Activated T-cell treated with anti-CD3 and anti-CD28 coated beads, Interleukin-2, amount 50 U/mL, for 1 hour (primary cell): ENCODE results near the gene IL17B.

Source experiments
- DNase-seq: peaks from one replicate; pipeline ENCODE4 v3.0.0-alpha.2; 2020

Gene IL17B

GRCh38 chr5:149379177-149379761 lies at the start of gene IL17B:
Gene IL17B, minus strand, starts transcription at chr5:149379292. Its CDS starts 67 bp downstream, at chr5:149379225.
- no peak for DNase-seq

DNA sequence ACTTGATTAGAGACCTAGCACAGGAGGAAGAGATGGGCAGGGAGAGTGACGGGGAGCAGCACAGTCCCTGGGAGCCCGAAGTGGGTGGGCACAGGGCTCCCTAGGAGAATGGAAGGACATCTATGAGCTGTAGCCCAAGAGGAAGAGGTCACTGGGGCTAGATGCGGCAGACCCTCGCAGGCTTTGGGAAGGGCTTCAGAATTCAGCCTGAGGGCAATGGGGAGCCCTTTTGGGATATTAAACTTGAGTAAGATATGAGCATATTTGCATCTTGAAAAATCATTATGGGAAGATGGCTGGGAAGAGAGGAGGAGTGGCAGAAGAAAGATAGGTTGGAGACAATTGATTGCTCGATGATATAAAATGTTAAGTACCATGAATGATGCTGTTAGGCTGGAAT lies 48.9 kb upstream of the IL17B start:
- DNase-seq: no peak

DNA sequence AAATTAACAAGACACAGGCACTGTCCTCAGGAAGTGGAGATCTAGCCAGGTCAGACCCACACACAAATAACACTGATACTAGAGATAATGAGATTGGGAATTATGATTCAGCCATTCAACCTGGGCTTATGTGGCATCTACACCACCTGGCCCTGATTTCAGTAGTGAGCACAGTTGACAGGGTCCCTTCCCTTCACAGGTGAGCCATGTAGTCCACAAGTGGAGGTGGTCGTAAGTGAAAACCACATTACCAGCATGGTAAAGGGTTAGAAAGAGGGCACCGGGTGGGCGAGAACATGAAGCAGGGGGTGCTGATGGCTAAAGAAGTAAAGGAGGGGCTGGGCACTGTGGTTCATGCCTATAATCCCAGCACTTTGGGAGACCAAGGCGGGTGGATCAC lies 48.3 kb upstream of the IL17B start:
- no peak for DNase-seq

- no peak for DNase-seq
Measured at GRCh38 chr5:149426931-149427330, 47.8 kb upstream of the IL17B start.

DNA sequence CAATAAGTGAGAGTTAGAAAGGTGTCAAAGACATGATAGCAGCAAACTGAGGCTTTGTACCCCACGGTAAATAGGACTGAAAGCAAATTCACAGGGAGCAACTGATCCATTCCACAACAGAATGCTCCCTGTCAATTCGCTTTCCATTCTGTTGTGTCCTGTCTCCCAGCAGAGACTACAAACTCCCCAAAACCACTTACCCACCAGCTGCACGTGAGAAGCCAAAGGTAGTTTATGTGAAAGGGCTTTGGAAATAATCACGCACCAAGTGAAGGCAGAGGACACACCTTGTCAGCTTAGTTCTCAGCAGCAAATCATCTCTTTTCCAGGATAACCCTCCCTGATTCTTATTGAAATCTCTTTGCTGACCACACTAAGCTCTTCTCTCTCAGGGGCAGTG lies 46.6 kb upstream of the IL17B start:
- DNase-seq: no peak

DNA sequence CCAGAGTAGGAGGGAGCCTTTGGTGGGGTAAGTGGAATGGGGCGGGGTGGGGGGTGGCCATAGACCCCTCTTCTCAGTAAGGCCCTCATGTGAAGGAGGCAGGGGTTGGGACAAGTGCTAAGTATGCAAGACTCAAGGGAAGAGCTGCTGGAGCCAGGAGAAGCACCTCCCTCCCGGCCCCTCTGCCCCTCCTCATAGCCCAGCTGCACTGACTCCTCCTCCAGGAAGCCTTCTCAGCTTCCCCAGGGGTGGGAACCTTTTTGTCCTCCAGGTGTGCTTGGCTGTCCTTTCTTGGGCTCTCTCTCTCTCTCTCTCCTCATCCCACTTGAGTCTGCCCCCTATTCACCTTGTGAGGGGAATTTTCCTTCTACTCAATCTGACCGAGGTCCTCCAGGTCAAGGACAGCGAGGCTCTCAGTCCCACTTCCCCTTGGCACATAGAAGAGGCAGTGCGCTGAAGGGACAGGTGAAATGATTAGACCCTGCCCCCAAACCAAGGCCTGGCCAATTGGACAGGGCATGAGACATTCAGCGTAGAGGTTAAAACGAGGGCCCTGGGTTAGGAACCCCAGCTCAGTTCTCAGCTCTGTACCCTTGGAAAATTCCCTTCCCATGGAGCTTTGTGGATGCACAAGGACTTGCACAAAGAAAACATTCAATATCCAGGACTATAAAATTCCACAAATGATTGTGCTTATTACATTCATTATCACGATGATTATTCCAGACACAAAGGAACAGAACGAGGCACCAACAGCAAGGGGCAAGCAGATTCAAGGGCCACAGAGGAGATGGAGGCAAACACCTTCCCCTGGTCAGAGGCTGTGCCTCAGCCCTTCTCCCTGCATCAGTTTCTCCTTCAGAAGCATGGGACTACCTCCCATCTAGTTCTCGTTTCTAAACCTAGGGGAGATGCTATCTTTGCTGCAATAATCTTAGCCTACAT lies 45.6 kb upstream of the IL17B start:
- DNase-seq: no peak

DNA sequence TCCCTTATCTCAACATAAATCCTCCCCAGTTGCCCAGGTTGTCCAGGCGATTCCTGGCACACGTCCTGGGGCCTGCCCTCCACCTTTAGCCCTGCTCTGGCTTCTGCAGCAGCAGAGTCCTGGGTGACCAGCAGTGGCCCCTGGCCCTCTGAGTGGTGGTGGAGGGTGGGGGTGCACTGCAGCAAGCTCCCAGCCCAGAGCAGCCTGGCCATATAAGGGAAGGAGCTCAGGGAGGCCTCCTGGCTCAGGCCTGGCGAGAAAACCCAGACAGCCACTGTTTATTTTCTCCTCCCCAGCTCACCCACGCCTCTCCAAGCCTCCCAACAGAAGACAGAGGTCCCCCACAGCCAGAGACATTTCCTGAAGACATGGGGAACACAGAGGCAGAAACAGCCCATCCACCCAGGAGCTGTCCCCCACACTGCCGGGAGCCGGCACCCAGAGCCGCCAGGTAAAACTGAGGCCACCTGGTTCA lies 44.7 kb upstream of the IL17B start:
- DNase-seq: no peak

DNA sequence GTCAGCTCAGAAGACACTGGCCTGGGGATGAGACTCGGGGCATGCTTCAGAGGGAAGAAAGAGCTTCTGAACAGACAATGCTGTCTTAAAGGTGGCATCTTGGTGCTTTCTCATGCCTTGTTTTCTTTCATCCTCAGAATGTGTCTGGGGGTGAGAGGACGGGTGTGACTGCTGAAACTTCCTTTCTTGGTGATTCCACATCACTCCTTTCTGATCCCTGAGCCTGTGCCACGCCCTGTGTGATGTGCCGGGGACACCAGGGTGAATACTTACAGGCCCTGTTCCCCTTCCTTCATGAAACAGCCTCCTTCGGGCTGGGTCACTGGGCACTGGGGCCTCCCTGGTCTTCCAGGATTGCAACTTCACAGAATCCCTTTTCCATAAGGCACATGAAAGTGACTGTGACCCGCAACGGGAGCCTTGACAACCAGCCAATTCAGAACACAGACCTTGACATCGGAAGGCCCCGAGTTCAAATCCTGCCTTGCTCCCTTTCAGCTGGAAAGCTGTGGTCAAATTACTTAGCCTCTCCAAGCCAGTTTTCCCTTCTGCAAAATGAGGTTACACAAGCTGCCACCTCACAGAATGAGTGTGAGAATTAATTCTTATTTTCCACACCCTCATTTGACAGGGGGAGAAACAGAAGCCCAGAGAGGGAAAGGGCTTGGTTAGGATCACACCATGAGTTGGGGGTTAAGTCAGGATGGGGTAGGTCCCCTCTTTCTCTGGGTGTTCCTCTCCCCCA lies 44.1 kb upstream of the IL17B start:
- no peak for DNase-seq

DNA sequence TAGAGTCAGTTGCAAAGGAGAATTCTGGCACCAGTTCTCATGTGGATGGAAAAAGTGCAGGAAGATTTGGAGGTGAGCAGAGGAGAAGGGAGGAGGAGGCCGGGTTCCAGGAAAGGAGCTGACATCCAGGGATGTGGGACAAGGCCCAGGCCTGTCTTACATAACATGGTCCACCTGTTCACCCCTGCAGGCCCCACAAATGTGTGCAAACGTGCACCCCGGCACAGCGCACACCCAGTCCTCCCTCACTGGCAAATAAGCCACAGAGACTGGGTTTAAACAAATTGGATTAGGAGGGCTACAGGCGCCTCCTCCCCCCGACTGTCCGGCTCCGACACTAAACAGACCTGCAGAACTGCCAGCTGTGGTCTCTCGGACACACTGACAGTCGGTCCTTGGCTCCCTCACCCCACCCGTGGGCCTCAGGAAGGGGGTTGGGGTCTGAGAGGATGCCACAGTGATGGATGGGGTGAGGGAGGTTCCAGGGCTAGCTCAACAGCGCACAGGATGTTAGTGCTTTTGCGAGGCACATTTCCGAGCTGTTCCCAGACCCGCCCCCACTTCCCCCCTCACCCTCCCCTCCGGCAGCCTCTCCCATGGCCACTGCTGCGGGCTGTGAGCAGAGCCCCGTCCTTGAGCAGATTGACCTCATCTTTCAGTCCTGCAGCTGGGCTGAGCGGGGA lies 43.4 kb upstream of the IL17B start:
- no peak for DNase-seq

DNA sequence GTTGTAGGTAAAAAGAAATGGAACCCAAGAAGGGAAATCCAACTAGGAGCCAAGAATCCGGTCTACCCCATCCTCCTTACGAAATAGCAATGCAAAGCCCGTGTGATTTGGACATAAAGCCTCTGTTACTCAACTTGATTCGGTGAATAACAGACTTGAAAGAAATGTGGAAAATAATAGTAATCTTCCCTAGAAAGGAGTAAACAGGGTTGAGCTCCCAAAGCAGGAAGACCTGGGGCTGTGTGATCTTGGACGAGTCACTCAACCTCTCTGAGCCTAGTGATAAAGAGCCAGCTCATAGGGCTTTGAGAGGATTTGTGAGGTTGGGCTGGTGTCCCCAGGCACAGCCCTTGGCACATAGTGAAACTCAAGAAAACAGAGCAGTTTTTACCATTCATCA lies 42.7 kb upstream of the IL17B start:
- no peak for DNase-seq

DNA sequence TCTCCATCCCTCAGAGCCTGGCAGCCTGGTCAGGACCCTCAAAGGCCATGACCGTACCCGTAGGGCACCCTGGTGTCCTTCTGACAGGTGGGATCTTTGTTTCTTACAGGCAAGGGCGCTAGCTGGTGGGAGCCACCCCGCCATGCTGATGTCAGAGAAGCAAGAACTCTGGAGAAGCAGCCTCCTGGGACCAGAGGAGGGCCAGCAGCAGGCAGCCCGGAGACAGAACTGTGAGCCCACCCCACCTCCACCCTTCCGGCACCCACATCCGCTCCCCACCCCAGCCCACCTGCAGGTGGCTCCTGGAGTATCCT lies 42.2 kb upstream of the IL17B start:
- no peak for DNase-seq

DNA sequence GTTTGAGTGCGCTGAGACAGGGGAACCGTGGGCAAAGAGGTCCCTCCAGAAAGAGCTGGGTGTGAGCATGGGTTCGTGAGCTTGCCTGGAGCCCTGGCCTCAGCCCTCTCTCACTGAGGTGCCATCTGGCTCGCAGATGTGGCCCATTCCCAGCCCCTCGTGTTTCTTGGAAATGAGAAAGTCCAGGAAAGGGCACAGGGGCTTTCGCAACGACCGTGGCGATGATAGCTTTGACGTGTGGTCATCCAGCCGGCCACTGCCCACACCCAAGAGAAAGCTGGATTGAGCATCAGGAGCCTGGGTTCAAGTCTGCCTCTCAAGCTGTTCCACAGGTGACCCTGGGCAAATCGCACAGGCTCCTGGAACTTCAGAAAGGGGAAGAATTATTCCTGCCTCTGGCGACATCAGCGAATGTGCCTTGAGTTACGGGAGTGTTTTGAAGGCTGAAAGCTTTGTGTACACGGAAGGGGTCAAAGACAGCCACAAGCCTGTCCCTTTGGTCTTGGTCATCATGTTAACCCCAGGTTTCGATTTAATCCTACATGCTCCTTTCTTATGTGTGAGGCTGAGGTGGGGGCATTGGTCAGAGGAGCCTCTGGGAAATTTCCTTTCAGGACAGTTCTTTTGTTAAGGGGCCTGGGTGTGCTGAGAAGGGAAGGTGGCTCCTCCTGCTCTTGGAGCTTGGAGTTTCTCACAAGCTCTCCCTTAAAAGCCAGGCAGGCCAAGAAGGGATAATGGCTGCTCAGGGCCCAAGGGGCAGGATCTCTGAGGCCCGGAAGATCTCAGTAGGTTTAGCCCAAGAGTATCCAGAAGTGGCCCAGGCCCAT lies 41.7 kb upstream of the IL17B start:
- DNase-seq: no peak

GRCh38 chr5:149419859-149420544 lies 40.9 kb upstream of the IL17B start:
- no peak for DNase-seq

DNA sequence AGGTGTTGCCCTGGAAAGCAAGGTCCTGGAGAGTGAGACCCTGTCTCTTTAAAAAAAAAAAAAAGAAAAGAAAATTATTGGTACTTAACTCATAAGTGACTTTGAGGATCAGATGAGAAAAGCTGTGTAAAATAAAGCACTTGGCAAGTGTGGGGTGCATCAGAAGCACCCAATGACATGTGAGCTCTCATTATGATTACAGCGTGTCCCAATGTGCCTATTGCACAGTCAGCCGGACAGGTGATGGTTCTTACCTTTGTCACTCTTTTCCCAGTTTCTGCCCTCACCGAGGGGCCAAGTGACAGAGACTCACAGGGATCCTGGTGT lies 40.4 kb upstream of the IL17B start:
- DNase-seq: no peak

DNA sequence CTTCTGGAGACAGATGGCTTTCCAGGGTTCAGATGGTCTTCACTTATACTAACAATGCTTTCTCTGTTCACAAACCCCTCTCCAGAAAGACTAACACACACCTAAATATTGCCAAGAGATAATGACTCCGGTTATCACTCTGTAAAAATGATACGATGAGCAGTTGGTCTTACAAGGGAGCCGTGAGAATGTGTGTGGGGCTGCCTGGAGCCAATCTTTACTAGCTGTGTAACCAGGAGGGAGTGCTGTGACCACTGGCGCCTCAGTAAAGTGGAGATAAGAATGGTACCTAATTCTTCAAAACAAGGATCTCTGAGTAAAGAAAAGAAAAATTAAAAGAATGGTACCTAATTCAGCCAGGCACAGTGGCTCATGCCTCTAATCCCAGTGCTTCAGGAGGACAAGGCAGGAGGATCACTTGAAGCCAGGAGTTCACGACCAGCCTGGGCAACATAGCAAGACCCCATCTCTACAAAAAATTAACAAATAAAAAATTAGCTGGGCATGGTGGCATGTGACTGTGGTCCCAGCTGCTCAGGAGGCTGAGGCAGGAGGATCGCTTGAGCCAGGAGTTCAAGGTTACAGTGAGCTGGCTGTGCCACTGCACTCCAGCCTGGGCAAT lies 39.9 kb upstream of the IL17B start:
- no peak for DNase-seq

DNA sequence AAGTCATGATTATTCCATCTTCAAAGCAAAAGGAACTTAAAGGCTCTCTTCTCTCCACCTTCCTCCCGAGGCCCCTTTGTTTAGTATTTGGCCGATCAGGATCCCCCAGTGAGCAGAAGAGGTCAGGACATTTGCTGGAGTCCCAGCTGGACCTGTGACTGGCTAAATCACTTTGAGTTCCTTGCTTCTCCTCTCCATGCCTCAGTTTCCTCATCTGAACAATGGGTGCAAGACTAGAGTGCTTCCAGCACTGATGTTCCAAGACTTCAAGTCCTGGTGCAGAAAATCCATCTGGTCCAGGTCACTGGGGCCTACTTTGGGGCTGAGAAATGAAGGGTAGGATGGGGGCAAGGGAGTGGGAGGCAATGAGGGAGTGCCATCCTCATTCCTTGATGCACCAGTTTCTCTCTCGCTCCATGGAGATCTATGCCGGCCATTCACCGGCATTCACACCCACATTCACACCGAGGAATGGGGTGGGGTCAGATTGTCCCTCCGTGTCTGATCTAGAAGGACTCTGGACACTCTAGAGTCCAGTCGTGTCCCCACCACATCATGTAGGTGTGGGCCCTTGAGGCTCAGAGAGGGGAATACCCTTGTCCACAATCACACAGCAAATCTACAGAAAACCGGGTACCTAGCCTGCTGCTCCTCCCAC lies 38.7 kb upstream of the IL17B start:
- DNase-seq: no peak

DNA sequence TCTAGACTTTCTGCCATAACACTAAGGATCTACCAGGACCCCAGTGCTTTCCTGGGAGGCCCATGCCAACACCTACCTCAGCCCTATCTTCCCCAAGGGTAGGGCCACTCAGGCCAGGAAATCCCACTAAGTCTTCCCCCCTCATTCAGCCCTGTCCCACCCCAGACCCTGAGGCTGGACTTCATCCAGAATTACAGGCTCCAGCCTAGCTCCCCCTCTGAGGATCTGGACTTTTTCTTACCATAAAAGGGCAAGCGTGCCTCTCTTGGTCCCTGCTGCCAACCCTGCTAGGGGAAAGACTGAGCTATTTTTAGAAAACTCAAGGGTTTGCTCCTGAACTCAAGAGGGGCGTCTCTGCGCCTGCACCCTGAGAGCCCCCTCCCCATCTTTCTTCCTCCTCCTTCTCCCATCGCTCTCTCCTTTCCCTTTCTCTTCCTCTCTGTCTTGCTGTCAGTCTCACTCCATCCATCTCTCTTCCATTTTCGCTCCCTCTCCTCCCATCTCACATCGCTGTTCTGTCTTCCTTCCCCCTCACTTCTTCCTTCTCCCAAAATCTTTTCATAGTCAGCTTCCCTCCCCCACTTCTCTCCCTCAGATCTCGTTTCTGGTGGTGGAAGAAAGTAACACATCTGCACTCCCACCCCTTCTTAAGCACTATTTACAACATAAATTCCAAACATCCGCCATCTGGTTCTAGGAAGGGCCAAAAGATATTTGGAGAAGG lies 38.1 kb upstream of the IL17B start:
- no peak for DNase-seq

- no peak for DNase-seq
Measured at GRCh38 chr5:149415066-149415967, 36.2 kb upstream of the IL17B start.
